Ovary (tissue), 9 donors: ENCODE results near the gene PTPN3. TPM values are rescaled to one million over a fixed set of nuclear protein-coding genes. Genes with fewer than 3 reads are reported as not detected.

Source experiments
- DNase-seq, 5 donors: peaks; one replicate each; pipeline ENCODE4 v3.0.0-alpha.2; 2019 to 2020
- H3K27ac ChIP-seq, 2 donors: fragments of 200-600 bp; one replicate each; pipeline versions ENCODE4 v1.5.1 to v1.8.0; 2019 to 2022
- H3K27me3 ChIP-seq: fragments of 200-600 bp; one replicate; pipeline ENCODE4 v1.8.0; 2022
- H3K36me3 ChIP-seq: fragments of 200-600 bp; sonication (generic); one replicate; pipeline ENCODE4 v1.5.1; 2019
- H3K4me1 ChIP-seq: one replicate; pipeline ENCODE4 v1.8.1; 2013; ENCODE audit warnings: mild to moderate bottlenecking, moderate library complexity; ENCODE audit not compliant: insufficient read depth
- H3K4me3 ChIP-seq: fragments of 200-600 bp; sonication (generic); one replicate; pipeline ENCODE4 v1.5.1; 2017
- H3K9me3 ChIP-seq, 2 donors: fragments of 200-600 bp in 1 of 2; sonication (generic) in 1 of 2; one replicate each; pipeline versions ENCODE4 v1.5.1 to v1.8.1; 2013 to 2019; ENCODE audit warnings: mild to moderate bottlenecking in 1 of 2, moderate library complexity in 1 of 2
- EP300 ChIP-seq: sonication (generic); formaldehyde crosslinking; IDR thresholded peaks from one replicate; pipeline ENCODE4 v1.6.1; 2017; ENCODE audit warnings: antibody characterized with exemption
- POLR2A ChIP-seq: fragments of 450-650 bp; IDR thresholded peaks from one replicate; pipeline ENCODE4 v1.6.1; 2017; ENCODE audit warnings: antibody characterized with exemption, mild to moderate bottlenecking, moderate library complexity
- WGBS, 3 donors: extraction: QIAGEN DNeasy Blood & Tissue Kit in 1 of 3; methylation state at CpG; one replicate each; pipeline versions ENCODE4 v1.1.5 to v1.1.7; 2013 to 2017; 5-methylcytosine and 5-hydroxymethylcytosine counted together
- intact Hi-C, 4 donors: fragments of 100-400 bp; cut with DNase I; formaldehyde crosslinking; loops; one replicate each; pipeline versions ENCODE4 v1.11.0 to v1.15.1; 2022 to 2023
- polyA plus RNA-seq, 2 donors: library from polyadenylated mRNA; stranded (reverse); fragments of 200-250 nt in 1 of 2; fragments of 350-450 nt in 1 of 2; fragmentation: Illumina TruSeq in 1 of 2; extraction: RNeasy Lipid Tissue Mini Kit (QIAGEN cat#74804) in 1 of 2; gene quantifications; one replicate each; pipeline ENCODE4 v1.2.3, GENCODE V29; 2013 to 2014
- total RNA-seq, 7 donors: library from RNA; depleted of rRNA in 2 of 7; stranded (reverse); fragments of >200 nt in 2 of 7; fragmentation: NEBNext Ultra II Directional in 3 of 7; extraction: Animal tissue kit (Norgen Biotek cat#: 25700) in 3 of 7; gene quantifications; one replicate each; pipeline versions ENCODE4 v1.1.0 to v1.2.4, GENCODE V29; 2016 to 2023
- TF ChIP-seq, protein P1 (sequence below), 3 donors: fragments of 450-650 bp in 2 of 3; fragments of 200-600 bp in 1 of 3; IDR thresholded peaks; one replicate each; pipeline versions ENCODE4 v1.5.1 to v1.8.0; 2016 to 2022; ENCODE audit warnings: antibody characterized with exemption in 3 of 3, mild to moderate bottlenecking in 1 of 3
- donor health status: DM: no; HTN: no; CAD: no; lungs with moderate emphysema.
- donor health status: DM: no; HTN: no; CAD: no.
- donor health status: Bipolar disorder and iron deficiency.
- donor health status: DM: yes; HTN: yes; CAD: no.
- donor health status: DM: no; HTN: no; CAD: no.
- donor health status: DM: yes; HTN: yes; CAD: no.

The PTPN3 gene
- total and polyA plus RNA-seq, 9 donors, result 0.20 to 17.8 (median 1.6) TPM

DNA sequence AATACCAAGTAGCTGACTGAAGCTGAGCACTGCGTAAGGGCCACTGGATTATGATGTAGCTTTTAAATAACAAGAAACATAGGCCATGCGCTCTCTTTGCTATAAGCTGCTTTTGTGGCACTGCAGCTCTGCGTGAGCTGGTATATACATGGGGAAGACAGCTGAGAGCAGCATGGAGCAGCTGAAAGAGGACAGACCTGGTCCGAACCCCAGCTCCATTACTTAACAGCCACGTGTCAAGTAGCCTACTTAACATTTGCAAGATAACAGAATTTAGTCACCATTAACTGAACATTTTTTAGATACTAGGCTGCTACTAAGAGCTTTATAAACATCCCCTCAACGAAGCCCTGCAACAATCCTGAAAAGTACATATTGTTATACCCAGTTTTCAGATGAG lies 69.3 kb downstream of the PTPN3 start:
- Histone ChIP-seq H3K27ac (no peak overlapping the region), H3K4me1 (peaks cover 1% of the 10 kb centered on the region), H3K9me3 (no peaks in the 10 kb centered on the region), H3K36me3 (no peaks in the 10 kb centered on the region), H3K27me3 (no peaks in the 10 kb centered on the region), H3K4me3 (no peak overlapping the region)
- 90 to 93% (median 91%) methylated on average over 6 of the region's 6 CpGs for WGBS, 3 donors
- TF ChIP-seq, protein P1, sequence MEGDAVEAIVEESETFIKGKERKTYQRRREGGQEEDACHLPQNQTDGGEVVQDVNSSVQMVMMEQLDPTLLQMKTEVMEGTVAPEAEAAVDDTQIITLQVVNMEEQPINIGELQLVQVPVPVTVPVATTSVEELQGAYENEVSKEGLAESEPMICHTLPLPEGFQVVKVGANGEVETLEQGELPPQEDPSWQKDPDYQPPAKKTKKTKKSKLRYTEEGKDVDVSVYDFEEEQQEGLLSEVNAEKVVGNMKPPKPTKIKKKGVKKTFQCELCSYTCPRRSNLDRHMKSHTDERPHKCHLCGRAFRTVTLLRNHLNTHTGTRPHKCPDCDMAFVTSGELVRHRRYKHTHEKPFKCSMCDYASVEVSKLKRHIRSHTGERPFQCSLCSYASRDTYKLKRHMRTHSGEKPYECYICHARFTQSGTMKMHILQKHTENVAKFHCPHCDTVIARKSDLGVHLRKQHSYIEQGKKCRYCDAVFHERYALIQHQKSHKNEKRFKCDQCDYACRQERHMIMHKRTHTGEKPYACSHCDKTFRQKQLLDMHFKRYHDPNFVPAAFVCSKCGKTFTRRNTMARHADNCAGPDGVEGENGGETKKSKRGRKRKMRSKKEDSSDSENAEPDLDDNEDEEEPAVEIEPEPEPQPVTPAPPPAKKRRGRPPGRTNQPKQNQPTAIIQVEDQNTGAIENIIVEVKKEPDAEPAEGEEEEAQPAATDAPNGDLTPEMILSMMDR (IDR thresholded peaks at IDR 0.05), result no peak
- TF ChIP-seq POLR2A (no peak), EP300 (no peak)
- DNase-seq, result no peak
- intact Hi-C loops, result no loop called here

DNA sequence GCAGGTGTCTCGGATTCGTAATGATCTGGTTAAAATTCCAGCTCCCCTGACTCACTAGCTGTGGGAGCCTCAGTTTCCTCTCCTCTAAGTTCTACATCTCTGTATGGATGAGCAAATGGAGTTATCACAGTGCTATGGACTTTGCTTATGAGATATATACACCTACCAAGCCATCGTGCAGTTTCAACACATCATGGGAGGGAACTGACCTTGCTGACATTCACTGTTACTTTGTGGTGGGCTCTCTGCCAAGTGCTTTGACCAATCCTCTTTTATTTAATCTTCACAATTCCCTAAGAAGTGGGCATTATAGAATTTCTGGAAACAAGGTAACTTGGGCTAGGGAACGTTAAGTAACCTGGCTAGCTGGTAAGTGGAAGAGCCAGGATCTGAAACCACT lies 70.2 kb downstream of the PTPN3 start:
- intact Hi-C loops, result no loop called here
- 77 to 79% (median 77%) methylated on average over 4 of the region's 4 CpGs for WGBS, 3 donors
- no peak overlapping the region for H3K4me3 ChIP-seq
- no peaks in the 10 kb centered on the region for H3K9me3 ChIP-seq
- DNase-seq, result no peak
- H3K27me3 ChIP-seq, result no peaks in the 10 kb centered on the region
- no peak overlapping the region for H3K27ac ChIP-seq
- no peak for TF ChIP-seq POLR2A
- TF ChIP-seq, protein P1 (IDR thresholded peaks at IDR 0.05), result no peak
- TF ChIP-seq EP300, result no peak
- H3K36me3 ChIP-seq, result no peaks in the 10 kb centered on the region
- no peaks in the 10 kb centered on the region for H3K4me1 ChIP-seq

DNA sequence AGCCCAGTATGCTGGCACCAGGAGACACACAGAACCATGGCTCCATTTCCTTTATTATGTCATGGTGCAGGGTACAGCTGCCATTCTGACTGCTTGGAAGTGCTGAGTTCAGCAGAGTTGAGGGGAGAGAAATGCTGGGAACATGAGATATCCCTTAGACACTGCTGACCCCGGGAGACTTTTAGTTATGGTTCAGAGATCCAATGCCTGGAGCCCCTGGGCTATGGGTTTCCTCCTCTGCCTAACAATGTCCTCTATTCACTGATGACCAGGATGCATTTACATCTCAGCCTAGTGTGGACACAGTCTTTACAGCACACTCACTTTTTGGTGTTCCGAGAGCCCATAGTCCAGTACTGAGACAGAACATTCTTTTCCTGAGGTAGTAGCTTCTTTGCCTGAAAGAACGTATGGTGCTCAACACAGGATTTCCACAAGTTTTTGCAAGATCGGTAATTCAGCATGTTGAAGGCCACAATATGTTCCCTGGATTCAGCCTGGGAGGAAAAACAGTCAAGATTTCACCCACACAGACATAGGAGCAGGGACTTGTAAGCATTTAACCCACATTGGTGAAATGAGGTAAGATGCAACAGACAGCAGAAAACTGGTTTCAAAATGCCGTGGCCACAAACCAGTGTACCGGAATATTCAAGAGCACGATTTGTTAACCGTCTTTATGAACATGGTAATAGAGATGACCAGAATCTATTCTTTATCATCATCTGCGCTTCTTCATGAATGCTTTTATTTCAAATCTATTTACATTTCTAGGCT lies 71.3 kb downstream of the PTPN3 start:
- WGBS, 3 donors, result 88 to 93% (median 92%) methylated on average over 9 of the region's 9 CpGs

DNA sequence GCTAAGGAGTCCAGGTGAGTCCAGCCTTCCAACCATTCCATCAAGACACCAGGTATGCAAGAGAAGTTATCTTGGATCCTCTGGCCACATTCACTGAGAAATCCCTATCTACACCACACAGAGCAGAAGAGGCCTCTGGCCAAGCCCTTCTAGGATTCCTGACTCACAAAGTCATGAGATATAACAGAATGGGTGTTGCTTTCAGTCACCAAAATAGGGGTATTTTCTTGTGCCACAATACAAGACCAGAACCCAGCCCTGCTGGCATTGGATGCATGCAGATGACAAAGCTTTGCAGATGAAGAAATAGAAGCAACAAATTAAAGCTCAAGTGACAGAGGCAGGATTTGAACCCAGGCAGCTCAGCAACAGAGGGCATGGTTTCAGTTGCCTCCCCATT lies 73.5 kb downstream of the PTPN3 start:
- no peaks in the 10 kb centered on the region for H3K36me3 ChIP-seq
- TF ChIP-seq POLR2A (no peak), EP300 (no peak)
- TF ChIP-seq, protein P1 (IDR thresholded peaks at IDR 0.05), result no peak
- no peak overlapping the region for H3K4me3 ChIP-seq
- intact Hi-C loops, result no loop called here
- no peaks in the 10 kb centered on the region for H3K9me3 ChIP-seq
- H3K27ac ChIP-seq, result no peak overlapping the region
- no peaks in the 10 kb centered on the region for H3K27me3 ChIP-seq
- no peaks in the 10 kb centered on the region for H3K4me1 ChIP-seq
- DNase-seq, result no peak

More for the DNA sequence above, 71.3 kb downstream of the PTPN3 start:
- intact Hi-C loops, result no loop called here
- no peaks in the 10 kb centered on the region for H3K4me1 ChIP-seq
- no peaks in the 10 kb centered on the region for H3K36me3 ChIP-seq
- no peaks in the 10 kb centered on the region for H3K27me3 ChIP-seq
- TF ChIP-seq, protein P1 (IDR thresholded peaks at IDR 0.05), result no peak
- no peak overlapping the region for H3K27ac ChIP-seq
- H3K9me3 ChIP-seq, result no peaks in the 10 kb centered on the region
- DNase-seq, result no peak
- H3K4me3 ChIP-seq, result no peak overlapping the region
